ENCODE measurements around the gene MTX2. TPM values are rescaled to one million over a fixed set of nuclear protein-coding genes. Genes with fewer than 3 reads are reported as not detected.

The MTX2 gene
- total and polyA plus RNA-seq, 2 donors (not counting 3 experiments of a cell fraction or from before 2014, with no cell fraction given), result 31.3 TPM

DNA sequence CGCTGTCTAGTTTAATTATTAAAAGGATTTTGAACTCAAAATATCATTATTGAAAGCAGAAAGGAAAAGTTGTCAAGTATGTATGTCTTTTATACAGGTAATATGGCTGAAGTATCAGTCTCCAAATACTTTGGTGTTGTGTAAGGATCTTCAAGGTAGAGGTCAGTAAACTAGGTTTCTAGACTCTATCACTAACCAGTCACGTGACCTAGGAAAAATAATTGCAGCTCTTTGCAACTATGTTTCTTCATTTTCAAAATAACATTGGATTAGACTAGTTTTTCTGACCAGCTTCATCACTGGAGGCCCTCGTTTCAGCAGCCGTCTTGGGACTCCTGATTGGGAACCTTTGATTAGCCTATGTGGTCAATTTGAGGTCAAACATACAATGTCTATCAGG lies 21.4 kb upstream of the MTX2 start:
- Histone ChIP-seq H3K27me3 (ENCODE audit: control insufficient read depth in 2 of 2, insufficient read depth in 2 of 2, low read length in 2 of 2) (no peaks in the 10 kb centered on the region), H3K9me3 (replicated peaks; ENCODE audit: control insufficient read depth, insufficient read depth, low read length) (no peaks in the 10 kb centered on the region), H3K36me3 (ENCODE audit: control insufficient read depth in 2 of 2, extremely low read depth in 1 of 2, insufficient read depth in 2 of 2, low read length in 2 of 2) (no peaks in the 10 kb centered on the region), H3K4me1 (ENCODE audit: control insufficient read depth, extremely low read depth, insufficient read depth, low read length) (peaks cover 13% of the 10 kb centered on the region), H3K9ac (replicated peaks; ENCODE audit: extremely low read depth, insufficient read depth, low read length) (no peak overlapping the region), H3K79me2 (ENCODE audit: control insufficient read depth, insufficient read depth, low read length) (no peaks in the 10 kb centered on the region), H2AFZ (ENCODE audit: low read depth, low read length) (no peak overlapping the region), H3K4me2 (ENCODE audit: insufficient read depth, low read length) (no peak overlapping the region), H3K9me1 (replicated peaks; ENCODE audit: control insufficient read depth, extremely low read depth, insufficient read depth, low read length) (no peaks in the 10 kb centered on the region), H3K27ac (ENCODE audit: insufficient read depth, low read depth, low read length) (no peak overlapping the region), H4K20me1 (replicated peaks; ENCODE audit: control insufficient read depth, extremely low read depth, insufficient read depth, low read length) (no peaks in the 10 kb centered on the region), H3K4me3 (replicated peaks in 1 of 3; ENCODE audit: insufficient read depth in 1 of 3, low read depth in 1 of 3, low read length in 3 of 3) (no peak overlapping the region)
- DNase-seq (ENCODE audit: low read depth, low spot score) (no peak), FAIRE-seq (no peak)
- intact Hi-C loops (cut with micrococcal nuclease) (no loop called here), dilution Hi-C loops (cut with MboI; ENCODE audit: extremely low pct_ligation_motif_present, low sequenced_read_pairs) (no loop called here)
- no TSS peak for BruUV-seq (replicated peaks)
- POLR2A ChIA-PET, result no interaction called here
- CTCF ChIA-PET, result interaction anchor here (1.2 kb wide), 1 partner anchor 307 kb away, joined by 5 read pairs; no protein-coding TSS in a partner anchor
- TF ChIP-seq POLR2AphosphoS5 (IDR thresholded peaks at IDR 0.05; ENCODE audit: insufficient read depth, low read depth, low read length) (no peak), GATA2 (IDR thresholded peaks at IDR 0.05; ENCODE audit: insufficient read depth, insufficient read length, low read depth, low read length) (no peak), EZH2 (IDR thresholded peaks at IDR 0.05; ENCODE audit: borderline replicate concordance, low read depth, low read length, severe bottlenecking) (no peak), MYC (IDR thresholded peaks at IDR 0.05; ENCODE audit: low read depth, low read length) (no peak), FOS (IDR thresholded peaks at IDR 0.05; ENCODE audit: borderline replicate concordance, insufficient read depth, low read length) (no peak), POLR2A (IDR thresholded peaks at IDR 0.05; ENCODE audit: low read depth, low read length) (no peak), JUN (IDR thresholded peaks at IDR 0.05; ENCODE audit: borderline replicate concordance, insufficient read depth, insufficient read length, low read depth) (no peak)
- TF ChIP-seq, protein P1, sequence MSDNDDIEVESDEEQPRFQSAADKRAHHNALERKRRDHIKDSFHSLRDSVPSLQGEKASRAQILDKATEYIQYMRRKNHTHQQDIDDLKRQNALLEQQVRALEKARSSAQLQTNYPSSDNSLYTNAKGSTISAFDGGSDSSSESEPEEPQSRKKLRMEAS (IDR thresholded peaks at IDR 0.05; ENCODE audit: insufficient read depth, insufficient read length), result no peak
- TF ChIP-seq, protein P2, sequence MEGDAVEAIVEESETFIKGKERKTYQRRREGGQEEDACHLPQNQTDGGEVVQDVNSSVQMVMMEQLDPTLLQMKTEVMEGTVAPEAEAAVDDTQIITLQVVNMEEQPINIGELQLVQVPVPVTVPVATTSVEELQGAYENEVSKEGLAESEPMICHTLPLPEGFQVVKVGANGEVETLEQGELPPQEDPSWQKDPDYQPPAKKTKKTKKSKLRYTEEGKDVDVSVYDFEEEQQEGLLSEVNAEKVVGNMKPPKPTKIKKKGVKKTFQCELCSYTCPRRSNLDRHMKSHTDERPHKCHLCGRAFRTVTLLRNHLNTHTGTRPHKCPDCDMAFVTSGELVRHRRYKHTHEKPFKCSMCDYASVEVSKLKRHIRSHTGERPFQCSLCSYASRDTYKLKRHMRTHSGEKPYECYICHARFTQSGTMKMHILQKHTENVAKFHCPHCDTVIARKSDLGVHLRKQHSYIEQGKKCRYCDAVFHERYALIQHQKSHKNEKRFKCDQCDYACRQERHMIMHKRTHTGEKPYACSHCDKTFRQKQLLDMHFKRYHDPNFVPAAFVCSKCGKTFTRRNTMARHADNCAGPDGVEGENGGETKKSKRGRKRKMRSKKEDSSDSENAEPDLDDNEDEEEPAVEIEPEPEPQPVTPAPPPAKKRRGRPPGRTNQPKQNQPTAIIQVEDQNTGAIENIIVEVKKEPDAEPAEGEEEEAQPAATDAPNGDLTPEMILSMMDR (IDR thresholded peaks at IDR 0.05; ENCODE audit: extremely low read depth in 1 of 2, insufficient read depth in 1 of 2, low read depth in 1 of 2, low read length in 2 of 2), result no peak
